ENCODE results near the gene TLDC2. TPM values are rescaled to one million over a fixed set of nuclear protein-coding genes. Genes with fewer than 3 reads are reported as not detected.
A peak's percentile ranks its signal among the peaks of the same experiment; 100 is the strongest.

Gene TLDC2
- total RNA-seq, 2 donors from 2014 or later = 1.6 TPM; not detected in 1

GRCh38 chr20:36917943-36918342 is 42.0 kb downstream of the TLDC2 start:
- H3K4me3 ChIP-seq = no peak overlapping the region
- DNase-seq (ENCODE audit: low spot score) (no peak), ATAC-seq (ENCODE audit: insufficient number of reproducible peaks, low FRiP score, low read depth) (no peak)
- no peaks in the 10 kb centered on the region for H3K9me3 ChIP-seq
- no peak for TF ChIP-seq CTCF (IDR thresholded peaks at IDR 0.05)
- peaks cover 57% of the 10 kb centered on the region for H3K36me3 ChIP-seq
- H3K4me1 ChIP-seq (ENCODE audit: control insufficient read depth in 1 of 2, low read depth in 2 of 2) = no peaks in the 10 kb centered on the region
- no peaks in the 10 kb centered on the region for H3K27me3 ChIP-seq (replicated peaks; ENCODE audit: insufficient read depth)
- H3K27ac ChIP-seq = no peak overlapping the region

GRCh38 chr20:36919715-36920333 is 43.9 kb downstream of the TLDC2 start:
- DNase-seq (ENCODE audit: low spot score) (no peak), ATAC-seq (ENCODE audit: insufficient number of reproducible peaks, low FRiP score, low read depth) (no peak)
- Histone ChIP-seq H3K27ac (no peak overlapping the region), H3K27me3 (replicated peaks; ENCODE audit: insufficient read depth) (no peaks in the 10 kb centered on the region), H3K36me3 (peaks cover 49% of the 10 kb centered on the region), H3K4me3 (no peak overlapping the region), H3K9me3 (no peaks in the 10 kb centered on the region), H3K4me1 (ENCODE audit: control insufficient read depth in 1 of 2, low read depth in 2 of 2) (no peaks in the 10 kb centered on the region)
- TF ChIP-seq CTCF (IDR thresholded peaks at IDR 0.05) = peak; percentile 82

- Histone ChIP-seq H3K27me3 (replicated peaks; ENCODE audit: insufficient read depth) (no peaks in the 10 kb centered on the region), H3K27ac (no peak overlapping the region), H3K4me1 (ENCODE audit: control insufficient read depth in 1 of 2, low read depth in 2 of 2) (no peaks in the 10 kb centered on the region), H3K36me3 (peaks cover 44% of the 10 kb centered on the region), H3K4me3 (no peak overlapping the region), H3K9me3 (no peaks in the 10 kb centered on the region)
- ATAC-seq (ENCODE audit: insufficient number of reproducible peaks, low FRiP score, low read depth) (no peak), DNase-seq (ENCODE audit: low spot score) (no peak)
- no peak for TF ChIP-seq CTCF (IDR thresholded peaks at IDR 0.05)
Measured at GRCh38 chr20:36920334-36920730, 44.4 kb downstream of the TLDC2 start.

- Histone ChIP-seq H3K4me3 (no peak overlapping the region), H3K9me3 (no peaks in the 10 kb centered on the region), H3K27me3 (replicated peaks; ENCODE audit: insufficient read depth) (no peaks in the 10 kb centered on the region), H3K36me3 (peaks cover 55% of the 10 kb centered on the region), H3K27ac (no peak overlapping the region), H3K4me1 (ENCODE audit: control insufficient read depth in 1 of 2, low read depth in 2 of 2) (no peaks in the 10 kb centered on the region)
- ATAC-seq (ENCODE audit: insufficient number of reproducible peaks, low FRiP score, low read depth) (no peak), DNase-seq (ENCODE audit: low spot score) (no peak)
- TF ChIP-seq CTCF (IDR thresholded peaks at IDR 0.05) = no peak
Measured at GRCh38 chr20:36924167-36925045, 48.5 kb downstream of the TLDC2 start.

- no peak for DNase-seq (ENCODE audit: low spot score)
- Histone ChIP-seq H3K4me1 (ENCODE audit: control insufficient read depth in 1 of 2, low read depth in 2 of 2) (no peaks in the 10 kb centered on the region), H3K4me3 (no peak overlapping the region), H3K36me3 (peaks cover 60% of the 10 kb centered on the region), H3K27me3 (replicated peaks; ENCODE audit: insufficient read depth) (no peaks in the 10 kb centered on the region), H3K9me3 (no peaks in the 10 kb centered on the region), H3K27ac (no peak overlapping the region)
- no peak for ATAC-seq (ENCODE audit: insufficient number of reproducible peaks, low FRiP score, low read depth)
- TF ChIP-seq CTCF (IDR thresholded peaks at IDR 0.05) = no peak
Measured at GRCh38 chr20:36925234-36925633, 49.3 kb downstream of the TLDC2 start.

Data from thoracic aorta (tissue), 2 donors.